ENCODE data around the gene PROKR1. TPM values are rescaled to one million over a fixed set of nuclear protein-coding genes. Genes with fewer than 3 reads are reported as not detected.
"Not testable (repeated sequence)": the region's sequence is repeated elsewhere in the genome, so short reads cannot be mapped to it uniquely, and the experiment has no call there.

PROKR1 gene
- 0.01 and 0.03 TPM in 2 replicates for polyA plus RNA-seq (2013)

- no peak within 1 kb of the TSS for H4K12ac ChIP-seq (ENCODE audit: low read depth, low read length)
- H2AFZ ChIP-seq (ENCODE audit: insufficient read depth, low read length, poor library complexity): peak within 1 kb of the TSS; percentile 63
- peaks cover 2% of the 10 kb centered on the region for H3K9me3 ChIP-seq (ENCODE audit: insufficient read depth, low read depth, low read length)
- no peak within 1 kb of the TSS for H3K14ac ChIP-seq (ENCODE audit: low read length)
- no peak within 1 kb of the TSS for H3K23ac ChIP-seq (ENCODE audit: low read length)
- no peak within 1 kb of the TSS for H2BK12ac ChIP-seq (ENCODE audit: low read length)
- H3K4ac ChIP-seq (ENCODE audit: low read depth, low read length): no peak within 1 kb of the TSS
- H2BK5ac ChIP-seq (ENCODE audit: low read depth, low read length, poor library complexity): no peak within 1 kb of the TSS
- H3K79me2 ChIP-seq (ENCODE audit: control insufficient read depth, insufficient read depth, low read length, poor library complexity): peaks cover 2% of the 10 kb centered on the region
- peak; percentile 35 to 70 for DNase-seq
- no peak within 1 kb of the TSS for H2AK5ac ChIP-seq (ENCODE audit: low read length)
- H3K4me3 ChIP-seq (ENCODE audit: low read depth, low read length): peak within 1 kb of the TSS; percentile 58
- H3K27me3 ChIP-seq (ENCODE audit: insufficient read depth, low read length): peaks cover 26% of the 10 kb centered on the region
- WGBS (ENCODE audit: extremely low coverage, insufficient coverage, insufficient read length): no CpG with 5 or more reads among the region's 86 CpGs
- H3K9ac ChIP-seq (ENCODE audit: low read length): no peak within 1 kb of the TSS
- H4K8ac ChIP-seq (ENCODE audit: low read depth, low read length): no peak within 1 kb of the TSS
- peaks cover 4 to 7% of the 10 kb centered on the region in 2 experiments for H3K4me1 ChIP-seq (ENCODE audit: control insufficient read depth in 1 of 2, insufficient read depth in 2 of 2, low read length in 2 of 2)
- H3K27ac ChIP-seq (ENCODE audit: low read depth, low read length): no peak within 1 kb of the TSS
- H3K36me3 ChIP-seq (ENCODE audit: control insufficient read depth in 1 of 2, insufficient read depth in 2 of 2, low read length in 2 of 2): no peaks in the 10 kb centered on the region
- no peak within 1 kb of the TSS for H3K18ac ChIP-seq (ENCODE audit: low read length)
- peak within 1 kb of the TSS; percentile 95 for H3K4me2 ChIP-seq (ENCODE audit: low read length)
- no peaks in the 10 kb centered on the region for H3K79me1 ChIP-seq (ENCODE audit: low read length)
- H2BK120ac ChIP-seq (ENCODE audit: insufficient read depth, low read length, poor library complexity): no peak within 1 kb of the TSS
- no peak within 1 kb of the TSS for H4K91ac ChIP-seq (ENCODE audit: low read depth, low read length)
These were observed at the start of gene PROKR1 for GRCh38 chr2:68643011-68643873. Gene PROKR1, plus strand, starts transcription at chr2:68643579. Its CDS starts 2,243 bp downstream, at chr2:68645822.

DNA sequence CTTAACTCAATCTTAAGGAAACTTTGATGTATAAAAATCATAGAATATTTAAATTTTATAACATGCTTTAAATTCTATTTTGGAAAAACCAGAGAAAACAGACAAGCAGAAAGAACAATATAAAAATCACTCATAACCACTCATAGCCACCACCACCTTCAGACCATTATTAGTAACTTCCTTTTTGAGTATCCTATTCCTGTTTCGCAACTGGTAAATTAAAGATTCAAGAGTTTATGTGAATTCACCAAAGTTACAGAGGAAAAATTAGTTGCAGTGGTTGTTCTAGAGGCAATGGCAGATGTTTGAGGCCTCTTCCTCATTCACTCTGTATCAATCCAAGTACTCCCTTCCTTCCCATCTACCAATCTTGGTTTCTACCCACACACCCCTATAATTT, 49.3 kb upstream of the PROKR1 start:
- no peak overlapping the region for H4K8ac ChIP-seq (ENCODE audit: low read depth, low read length)
- no peak overlapping the region for H3K9ac ChIP-seq (ENCODE audit: low read length)
- H2AK5ac ChIP-seq (ENCODE audit: low read length): no peak overlapping the region
- no peaks in the 10 kb centered on the region for H3K79me2 ChIP-seq (ENCODE audit: control insufficient read depth, insufficient read depth, low read length, poor library complexity)
- H3K4me1 ChIP-seq (ENCODE audit: control insufficient read depth in 1 of 2, insufficient read depth in 2 of 2, low read length in 2 of 2): no peaks in the 10 kb centered on the region
- no peak overlapping the region for H3K27ac ChIP-seq (ENCODE audit: low read depth, low read length)
- DNase-seq: no peak
- no peak overlapping the region for H3K14ac ChIP-seq (ENCODE audit: low read length)
- no peak overlapping the region for H2BK12ac ChIP-seq (ENCODE audit: low read length)
- no peak overlapping the region for H3K18ac ChIP-seq (ENCODE audit: low read length)
- no peak overlapping the region for H2BK120ac ChIP-seq (ENCODE audit: insufficient read depth, low read length, poor library complexity)
- no peak overlapping the region for H4K91ac ChIP-seq (ENCODE audit: low read depth, low read length)
- no peaks in the 10 kb centered on the region for H3K9me3 ChIP-seq (ENCODE audit: insufficient read depth, low read depth, low read length)
- H3K4ac ChIP-seq (ENCODE audit: low read depth, low read length): no peak overlapping the region
- H3K27me3 ChIP-seq (ENCODE audit: insufficient read depth, low read length): no peaks in the 10 kb centered on the region
- no peak overlapping the region for H3K23ac ChIP-seq (ENCODE audit: low read length)
- no peak overlapping the region for H2AFZ ChIP-seq (ENCODE audit: insufficient read depth, low read length, poor library complexity)
- no peaks in the 10 kb centered on the region for H3K36me3 ChIP-seq (ENCODE audit: control insufficient read depth in 1 of 2, insufficient read depth in 2 of 2, low read length in 2 of 2)
- WGBS (ENCODE audit: extremely low coverage, insufficient coverage, insufficient read length): no CpG with 5 or more reads among the region's 1 CpG
- H2BK5ac ChIP-seq (ENCODE audit: low read depth, low read length, poor library complexity): no peak overlapping the region
- no peaks in the 10 kb centered on the region for H3K79me1 ChIP-seq (ENCODE audit: low read length)
- no peak overlapping the region for H4K12ac ChIP-seq (ENCODE audit: low read depth, low read length)
- H3K4me3 ChIP-seq (ENCODE audit: low read depth, low read length): no peak overlapping the region
- H3K4me2 ChIP-seq (ENCODE audit: low read length): no peak overlapping the region

- Histone ChIP-seq H2BK12ac (ENCODE audit: low read length) (no peak overlapping the region), H3K14ac (ENCODE audit: low read length) (no peak overlapping the region), H4K8ac (ENCODE audit: low read depth, low read length) (no peak overlapping the region), H4K91ac (ENCODE audit: low read depth, low read length) (no peak overlapping the region), H3K4ac (ENCODE audit: low read depth, low read length) (no peak overlapping the region), H4K12ac (ENCODE audit: low read depth, low read length) (no peak overlapping the region), H3K27ac (ENCODE audit: low read depth, low read length) (no peak overlapping the region), H3K79me1 (ENCODE audit: low read length) (no peaks in the 10 kb centered on the region), H2AFZ (ENCODE audit: insufficient read depth, low read length, poor library complexity) (no peak overlapping the region), H2AK5ac (ENCODE audit: low read length) (no peak overlapping the region), H3K18ac (ENCODE audit: low read length) (no peak overlapping the region), H3K4me2 (ENCODE audit: low read length) (no peak overlapping the region), H3K27me3 (ENCODE audit: insufficient read depth, low read length) (no peaks in the 10 kb centered on the region), H3K79me2 (ENCODE audit: control insufficient read depth, insufficient read depth, low read length, poor library complexity) (no peaks in the 10 kb centered on the region), H3K4me3 (ENCODE audit: low read depth, low read length) (no peak overlapping the region), H3K23ac (ENCODE audit: low read length) (no peak overlapping the region), H2BK5ac (ENCODE audit: low read depth, low read length, poor library complexity) (no peak overlapping the region), H3K9me3 (ENCODE audit: insufficient read depth, low read depth, low read length) (no peaks in the 10 kb centered on the region), H3K9ac (ENCODE audit: low read length) (no peak overlapping the region), H2BK120ac (ENCODE audit: insufficient read depth, low read length, poor library complexity) (no peak overlapping the region), H3K36me3 (ENCODE audit: control insufficient read depth in 1 of 2, insufficient read depth in 2 of 2, low read length in 2 of 2) (no peaks in the 10 kb centered on the region), H3K4me1 (ENCODE audit: control insufficient read depth in 1 of 2, insufficient read depth in 2 of 2, low read length in 2 of 2) (no peaks in the 10 kb centered on the region)
- peak; percentile 1 to 69 for DNase-seq
- WGBS (ENCODE audit: extremely low coverage, insufficient coverage, insufficient read length): no CpG with 5 or more reads among the region's 5 CpGs
These were observed 48.5 kb upstream of the PROKR1 start for GRCh38 chr2:68594674-68595492.

DNA sequence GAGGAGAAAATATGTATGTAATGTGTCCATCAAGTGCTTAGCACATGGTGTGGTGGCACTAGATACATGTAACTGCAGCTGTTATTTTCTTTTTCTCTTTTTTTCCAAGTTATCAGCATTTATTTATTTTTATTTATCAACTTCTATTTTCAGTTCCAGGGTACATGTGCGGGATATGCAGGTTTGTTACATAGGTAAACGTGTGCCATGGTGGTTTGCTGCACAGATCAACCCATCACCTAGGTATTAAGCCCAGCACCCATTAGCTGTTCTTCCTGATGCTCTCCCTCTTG, 47.9 kb upstream of the PROKR1 start:
- H3K79me2 ChIP-seq (ENCODE audit: control insufficient read depth, insufficient read depth, low read length, poor library complexity); H4K91ac ChIP-seq (ENCODE audit: low read depth, low read length); H3K79me1 ChIP-seq (ENCODE audit: low read length); H4K8ac ChIP-seq (ENCODE audit: low read depth, low read length); H3K27ac ChIP-seq (ENCODE audit: low read depth, low read length); H2AK5ac ChIP-seq (ENCODE audit: low read length); H2AFZ ChIP-seq (ENCODE audit: insufficient read depth, low read length, poor library complexity); H3K9me3 ChIP-seq (ENCODE audit: insufficient read depth, low read depth, low read length); H3K23ac ChIP-seq (ENCODE audit: low read length); DNase-seq; H2BK12ac ChIP-seq (ENCODE audit: low read length); H3K27me3 ChIP-seq (ENCODE audit: insufficient read depth, low read length); H3K18ac ChIP-seq (ENCODE audit: low read length); H3K4me1 ChIP-seq (ENCODE audit: control insufficient read depth in 1 of 2, insufficient read depth in 2 of 2, low read length in 2 of 2); H3K36me3 ChIP-seq (ENCODE audit: control insufficient read depth in 1 of 2, insufficient read depth in 2 of 2, low read length in 2 of 2); H3K14ac ChIP-seq (ENCODE audit: low read length); H2BK120ac ChIP-seq (ENCODE audit: insufficient read depth, low read length, poor library complexity); H3K9ac ChIP-seq (ENCODE audit: low read length); H3K4me3 ChIP-seq (ENCODE audit: low read depth, low read length); H2BK5ac ChIP-seq (ENCODE audit: low read depth, low read length, poor library complexity); H3K4ac ChIP-seq (ENCODE audit: low read depth, low read length); H3K4me2 ChIP-seq (ENCODE audit: low read length); H4K12ac ChIP-seq (ENCODE audit: low read depth, low read length): not testable (repeated sequence)
- WGBS (ENCODE audit: extremely low coverage, insufficient coverage, insufficient read length): no CpG with 5 or more reads among the region's 2 CpGs
